Lung microvascular endothelial cell (primary cell): ENCODE measurements around the gene NEK4. TPM values are rescaled to one million over a fixed set of nuclear protein-coding genes. Genes with fewer than 3 reads are reported as not detected.

ENCODE experiments used
- DNase-seq, 2 donors: peaks; one replicate each; pipeline versions ENCODE4 v3.0.0 to v3.0.0-alpha.2; 2010; ENCODE audit warnings: low read depth in 2 of 2
- total RNA-seq: library from RNA; depleted of rRNA; stranded (reverse); fragments of >200 nt; gene quantifications from 2 replicates; pipeline ENCODE4 v1.2.1, GENCODE V29; 2014

NEK4 gene
- total RNA-seq, 1 donor from 2014 or later: 12.3 TPM

- peak; percentile 77 to 99 for DNase-seq
These were observed 99.9 kb downstream of the NEK4 start for GRCh38 chr3:52670621-52671521.

- DNase-seq: no peak
These were observed 107.6 kb downstream of the NEK4 start for GRCh38 chr3:52663098-52663497.

GRCh38 chr3:52660046-52660445, 110.7 kb downstream of the NEK4 start:
- DNase-seq: no peak

Other genes starting within 250 kb of the NEK4 start
- 28.4 and 29.0 TPM in 2 replicates for gene NT5DC2, start 237.1 kb downstream of the NEK4 start, total RNA-seq
- gene UQCC5, start 234.3 kb downstream of the NEK4 start, total RNA-seq: 7.3 and 8.3 TPM in 2 replicates
- 42.7 and 53.2 TPM in 2 replicates for gene PBRM1, start 85.0 kb downstream of the NEK4 start, total RNA-seq
- 47.5 and 63.1 TPM in 2 replicates for gene GNL3, start 84.9 kb downstream of the NEK4 start, total RNA-seq
- gene GLT8D1, start 65.1 kb downstream of the NEK4 start, total RNA-seq: 41.0 and 47.2 TPM in 2 replicates
- 30.2 and 38.4 TPM in 2 replicates for gene SPCS1, start 64.8 kb downstream of the NEK4 start, total RNA-seq
- gene ITIH1, start 6.7 kb upstream of the NEK4 start, total RNA-seq: not detected in 2 replicates
- gene ITIH3, start 23.9 kb upstream of the NEK4 start, total RNA-seq: 0.22 and 0.60 TPM in 2 replicates
- gene ITIH4, start 59.7 kb upstream of the NEK4 start, total RNA-seq: 0.22 and 0.40 TPM in 2 replicates
- 0.20 TPM in 1 of 2 replicates, not detected in the other for gene MUSTN1, start 64.1 kb upstream of the NEK4 start, total RNA-seq
- 7.0 and 9.7 TPM in 2 replicates for gene STIMATE, start 126.6 kb upstream of the NEK4 start, total RNA-seq